Embryonic facial prominence (tissue), 1 donor: ENCODE results near the gene OR5AU1.
"Not testable (repeated sequence)": the region's sequence is repeated elsewhere in the genome, so short reads cannot be mapped to it uniquely, and the experiment has no call there.

ENCODE experiments used
- DNase-seq: peaks from one replicate; pipeline ENCODE4 v3.0.0-alpha.2; 2016; ENCODE audit errors: extremely low spot score

The OR5AU1 gene

GRCh38 chr14:21171128-21171527, 15.3 kb upstream of the OR5AU1 start:
- DNase-seq = no peak

DNA sequence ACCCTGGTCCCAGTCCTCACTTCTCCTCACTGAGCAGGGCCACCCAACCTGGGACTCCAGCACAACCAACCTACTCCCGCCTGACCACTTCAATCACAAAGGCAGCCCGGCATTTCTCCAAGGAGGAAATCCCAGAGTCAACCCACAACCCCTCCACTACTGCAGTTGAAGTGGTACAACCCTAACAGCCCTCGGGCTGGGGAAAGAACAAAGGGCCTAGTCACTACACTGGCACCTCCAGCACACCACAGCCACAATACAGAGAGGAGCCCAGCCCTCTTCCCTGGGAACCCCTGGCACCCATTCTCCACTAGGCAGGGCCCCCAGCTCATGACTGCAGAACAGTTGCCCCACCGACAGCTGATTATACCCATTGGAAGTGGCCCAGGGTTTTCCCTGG, 13.7 kb upstream of the OR5AU1 start:
- DNase-seq = no peak

DNA sequence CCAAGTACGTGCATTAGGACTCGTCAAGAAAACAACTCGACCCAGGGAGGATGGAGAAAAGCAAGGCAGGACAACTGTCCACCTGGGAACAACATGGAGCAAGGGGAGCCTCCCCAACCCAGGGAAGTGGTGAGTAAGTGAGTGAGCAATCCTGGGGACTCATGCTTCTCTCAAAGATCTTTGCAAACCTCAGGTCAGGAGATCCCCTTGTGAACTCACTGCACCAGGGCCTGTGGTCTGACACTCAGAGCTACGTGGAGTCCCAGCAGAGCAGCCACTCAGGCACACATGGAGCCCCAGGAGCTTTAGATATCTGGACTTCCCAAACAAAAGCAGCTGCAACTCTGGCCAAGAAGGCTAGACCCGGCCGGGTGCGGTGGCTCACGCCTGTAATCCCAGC, 12.2 kb upstream of the OR5AU1 start:
- DNase-seq = no peak

DNA sequence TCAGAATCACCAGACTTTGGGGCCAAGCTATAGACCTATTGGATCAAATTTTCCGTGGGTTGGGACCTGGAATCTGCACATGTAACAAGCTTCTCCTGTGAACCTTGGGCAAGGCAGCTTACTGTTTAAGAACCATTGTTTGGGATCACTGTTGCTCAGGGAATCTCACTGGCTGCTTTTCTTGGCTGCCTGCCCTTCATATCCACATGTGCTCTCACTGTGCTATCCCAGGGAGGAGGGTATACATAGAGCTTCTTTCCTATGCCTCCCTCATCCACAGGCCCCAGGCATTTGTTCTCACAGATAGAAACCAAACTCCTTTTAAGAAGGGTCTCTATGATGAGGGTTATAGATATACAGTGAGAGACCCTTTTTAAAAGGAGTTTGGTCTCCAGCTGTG, 9.8 kb upstream of the OR5AU1 start:
- DNase-seq = not testable (repeated sequence)

DNA sequence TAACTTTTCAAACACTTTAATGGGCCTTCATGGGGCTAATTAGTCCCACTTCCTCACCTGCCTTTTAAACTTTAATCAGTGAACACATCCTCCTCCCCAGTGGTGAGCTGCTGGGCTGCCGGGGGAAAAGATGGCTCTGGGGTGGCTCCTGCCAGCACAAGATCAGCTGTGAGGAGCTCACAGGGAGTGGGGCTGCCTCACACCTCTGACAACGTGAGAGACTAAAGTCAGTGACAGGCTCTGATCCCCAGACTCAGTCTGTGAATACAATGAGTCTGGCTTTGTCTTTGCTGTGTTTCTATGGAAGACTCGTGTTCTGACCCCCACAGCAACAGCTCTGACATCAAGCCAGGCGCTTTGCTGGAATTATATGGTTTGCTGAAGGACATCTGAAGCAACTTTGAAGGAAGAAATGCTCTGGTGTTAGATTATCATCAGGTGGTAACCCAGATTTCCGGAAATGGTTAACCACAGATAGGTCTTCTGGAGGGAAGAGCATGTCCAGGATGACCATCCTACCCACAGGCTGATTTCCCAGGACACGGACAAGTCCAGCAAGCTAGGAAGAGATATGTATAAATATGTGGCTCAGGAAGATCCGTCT, 9.2 kb upstream of the OR5AU1 start:
- DNase-seq = not testable (repeated sequence)

GRCh38 chr14:21163871-21164291, 8.0 kb upstream of the OR5AU1 start:
- no peak for DNase-seq

- no peak for DNase-seq
Observed at GRCh38 chr14:21162081-21162480, 6.2 kb upstream of the OR5AU1 start.

GRCh38 chr14:21160061-21160610, 4.3 kb upstream of the OR5AU1 start:
- no peak for DNase-seq

- DNase-seq = not testable (repeated sequence)
Observed at GRCh38 chr14:21158175-21158574, 2.3 kb upstream of the OR5AU1 start.

GRCh38 chr14:21149641-21150367, 6.1 kb downstream of the OR5AU1 start:
- no peak for DNase-seq

DNA sequence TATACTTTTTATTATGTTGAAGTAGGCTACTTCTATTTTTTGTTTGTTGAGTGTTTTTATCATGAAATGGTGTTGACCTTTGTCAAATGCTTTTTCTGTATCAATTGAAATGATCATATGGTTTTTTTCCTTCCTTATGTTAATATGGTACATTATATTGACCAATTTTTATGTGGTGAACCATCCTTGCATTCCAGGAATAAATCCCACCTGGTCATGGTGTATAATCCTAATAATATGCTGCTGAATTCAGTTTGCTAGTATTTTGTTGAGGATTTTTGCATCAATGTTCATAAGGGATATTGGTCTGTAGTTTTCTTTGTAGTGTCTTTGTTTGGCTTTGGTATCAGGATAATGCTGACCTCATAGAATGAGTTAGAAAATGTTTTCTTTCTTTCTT, 10.4 kb downstream of the OR5AU1 start:
- no peak for DNase-seq

- DNase-seq = no peak
Observed at GRCh38 chr14:21142357-21142756, 13.5 kb downstream of the OR5AU1 start.

DNA sequence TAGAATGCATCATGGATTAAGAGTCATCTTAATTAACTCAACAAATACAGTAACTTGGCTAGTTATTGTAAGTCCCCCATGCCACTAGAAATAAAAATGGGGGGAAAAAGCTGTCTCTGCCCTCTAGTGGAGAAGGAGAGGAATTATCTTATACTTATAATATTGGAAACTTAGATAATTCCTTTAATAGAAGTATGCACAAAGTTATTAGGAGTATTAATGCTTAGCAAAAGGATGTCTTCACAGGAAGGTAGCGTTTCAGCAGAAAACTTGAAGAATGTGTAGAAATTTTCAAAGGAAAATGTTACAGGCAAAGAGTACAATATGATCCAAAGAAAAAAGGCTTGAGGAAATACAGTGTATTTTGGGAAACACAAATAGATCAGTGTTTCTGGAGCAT, 19.8 kb downstream of the OR5AU1 start:
- no peak for DNase-seq

- no peak for DNase-seq
Observed at GRCh38 chr14:21133901-21134300, 22.0 kb downstream of the OR5AU1 start.

GRCh38 chr14:21123429-21123828, 32.4 kb downstream of the OR5AU1 start:
- no peak for DNase-seq

DNA sequence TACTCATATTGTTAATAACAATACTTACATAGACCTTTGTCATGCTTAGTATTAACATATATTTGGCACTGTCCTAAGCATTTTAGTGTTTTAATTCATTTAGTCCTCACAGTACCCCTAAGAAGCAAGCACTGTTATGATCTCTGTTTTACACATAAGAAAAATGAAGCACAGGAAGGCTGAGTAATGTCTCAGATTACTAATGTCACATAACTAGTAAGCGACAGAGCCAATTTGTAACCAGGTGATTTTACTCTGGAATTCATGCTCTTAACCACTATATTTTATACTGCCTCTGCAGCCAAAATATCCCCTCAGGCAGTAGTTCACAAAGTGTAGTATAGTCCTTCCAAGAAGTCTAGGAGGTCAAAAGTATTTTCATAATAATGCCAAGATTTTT, 34.7 kb downstream of the OR5AU1 start:
- no peak for DNase-seq

DNA sequence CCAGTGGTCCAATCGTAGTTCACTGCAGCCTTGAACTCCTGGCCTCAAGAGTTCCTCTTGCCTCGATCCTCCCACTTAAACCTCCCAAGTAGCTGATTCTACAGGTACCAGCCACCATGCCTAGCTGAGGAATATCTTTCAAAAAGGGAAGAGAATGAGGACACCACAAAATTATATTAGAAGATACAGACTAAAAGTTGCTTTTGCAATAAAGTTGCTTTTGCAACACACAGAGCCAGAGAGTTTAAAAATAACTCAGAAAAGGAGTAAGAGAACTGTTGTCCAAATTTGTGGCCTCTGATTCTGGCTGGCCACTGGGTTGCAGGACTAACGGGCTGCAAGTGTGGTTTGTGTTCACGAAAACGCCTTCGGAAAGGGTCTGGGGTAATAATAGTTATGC, 35.2 kb downstream of the OR5AU1 start:
- DNase-seq = no peak

DNA sequence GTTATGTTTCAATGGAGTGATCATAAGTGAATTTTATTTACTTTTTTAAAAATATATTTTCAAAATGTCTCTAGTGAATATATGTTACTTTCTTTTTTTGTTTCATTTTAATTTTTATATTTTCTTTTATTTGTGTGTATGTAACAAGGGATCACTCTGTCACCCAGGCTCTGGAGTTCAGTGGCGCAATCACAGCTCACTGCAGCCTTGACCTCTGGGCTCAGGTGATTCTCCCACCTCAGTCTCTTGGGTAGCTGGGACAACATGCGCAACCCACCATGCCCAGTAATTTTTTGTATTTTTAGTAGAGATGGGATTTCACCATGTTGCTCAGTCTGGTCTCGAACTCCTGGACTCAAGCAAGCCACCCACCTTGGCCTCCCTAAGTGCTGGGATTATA, 36.9 kb downstream of the OR5AU1 start:
- no peak for DNase-seq

DNA sequence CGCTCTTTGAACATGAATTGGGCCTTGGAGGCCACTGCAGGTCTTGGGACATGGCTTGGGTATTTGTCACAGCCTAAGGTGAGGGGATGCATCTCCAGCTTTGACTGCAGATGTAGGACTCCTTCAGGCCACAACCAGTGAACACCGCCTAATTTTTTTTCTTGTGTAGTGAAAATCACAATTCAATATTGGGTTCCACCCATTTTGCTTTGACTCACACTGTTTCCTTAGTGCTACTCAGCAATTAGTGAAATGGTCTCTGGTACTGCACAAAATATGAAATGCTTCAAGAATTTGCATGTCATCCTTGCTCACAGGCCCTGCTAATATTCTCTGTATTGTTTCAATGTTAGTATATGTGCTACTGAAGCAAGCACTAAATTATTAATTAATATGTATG, 42.5 kb downstream of the OR5AU1 start:
- DNase-seq = no peak

DNA sequence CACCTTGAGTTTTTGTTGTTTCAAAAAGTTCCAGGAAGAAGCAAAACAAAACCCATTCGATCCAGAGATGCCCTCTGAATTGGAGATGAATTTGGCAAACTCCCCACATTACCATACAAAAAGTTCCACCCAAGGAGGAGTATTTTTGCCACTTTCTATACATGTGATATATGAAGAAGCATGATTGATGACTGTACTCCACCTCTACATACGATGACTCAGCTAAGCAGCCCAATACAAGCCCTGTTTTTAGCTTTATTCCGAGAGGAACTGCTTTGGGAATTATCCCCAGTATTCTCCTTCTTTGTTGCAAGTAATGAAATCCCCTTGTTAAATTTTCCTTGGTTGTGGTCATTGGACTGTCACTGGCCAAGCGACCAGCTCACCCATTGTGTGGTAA, 43.6 kb downstream of the OR5AU1 start:
- no peak for DNase-seq

DNA sequence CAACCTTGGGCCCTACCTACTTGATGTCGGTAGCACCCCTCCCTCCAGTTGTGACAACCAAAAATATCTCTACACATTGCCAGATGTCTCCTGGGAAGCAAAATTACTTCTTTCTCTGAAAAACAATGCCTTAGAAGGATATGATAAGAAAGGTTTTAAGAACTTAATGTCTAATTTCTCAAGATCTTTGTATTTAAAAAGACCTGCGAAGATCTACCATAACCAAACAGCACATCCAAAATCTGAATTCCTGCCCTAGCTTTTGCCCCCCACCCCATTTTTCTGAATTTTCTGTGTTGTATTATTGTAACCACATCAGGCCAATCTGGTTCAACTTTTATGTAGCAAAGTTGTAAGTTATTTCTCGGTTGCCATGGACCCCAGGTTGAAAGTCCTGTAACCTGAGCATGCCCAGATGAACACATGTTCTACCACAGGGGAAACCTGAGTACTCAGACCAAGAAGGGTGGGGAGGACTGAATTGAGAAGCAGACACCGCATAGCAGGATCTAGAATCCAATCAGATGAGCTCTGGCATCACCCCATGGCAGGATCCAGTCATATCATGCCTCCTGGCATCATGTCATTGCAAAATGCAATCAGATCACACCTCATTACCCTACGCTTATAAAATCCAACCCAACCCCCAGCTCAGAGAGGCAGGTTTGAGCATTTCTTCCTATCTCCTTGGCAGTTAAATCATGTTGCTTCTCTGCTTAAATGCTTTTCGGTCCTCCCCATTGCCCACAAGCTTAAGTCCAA, 46.3 kb downstream of the OR5AU1 start:
- DNase-seq = no peak

DNA sequence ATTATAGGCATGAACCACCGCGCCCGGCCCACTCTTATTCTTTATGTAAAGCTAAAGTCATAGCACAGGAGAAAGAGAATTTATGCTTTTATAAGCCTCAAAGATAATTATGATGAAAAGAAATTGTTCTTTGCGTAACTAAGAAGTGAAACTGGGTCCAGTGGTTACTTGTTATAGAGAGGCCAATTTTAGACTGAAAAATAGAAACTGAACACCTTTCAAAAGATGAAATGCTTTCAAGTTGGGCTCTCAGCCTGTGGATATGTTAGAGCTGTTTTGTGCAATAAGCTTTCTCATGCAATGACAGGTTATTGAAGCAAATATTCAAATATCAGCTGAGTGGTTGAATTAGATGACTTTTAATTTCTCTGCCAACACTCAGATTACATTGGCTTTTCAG, 47.1 kb downstream of the OR5AU1 start:
- DNase-seq = no peak
